GM12878 (cell line): ENCODE data around the gene IL36B. TPM values are rescaled to one million over a fixed set of nuclear protein-coding genes. Genes with fewer than 3 reads are reported as not detected.

Experiments
- ATAC-seq: fragments of 200-7000 bp; cut with Tn5 transposase; 3 replicates; pipeline ENCODE4 v1.9.1; 2020; ENCODE audit warnings: mild to moderate bottlenecking, moderate library complexity
- BruUV-seq: library from RNA; stranded (reverse); fragments of 400-500 nt; replicated peaks from 2 replicates; lab custom pipeline; 2021; lab: Mats Ljungman, UMichigan
- CTCF ChIA-PET: fragments of 300-600 bp; sonication (Branson Sonifier 250); formaldehyde crosslinking; extraction: SDS; loops from one replicate; lab custom pipeline; 2021; ENCODE audit warnings: inconsistent platforms; lab: Yijun Ruan, JAX
- POLR2A ChIA-PET: fragments of 350-600 bp; formaldehyde crosslinking; extraction: SDS; loops from one replicate; lab custom pipeline; 2021; ENCODE audit warnings: inconsistent platforms; lab: Charles Lee
- RAD21 ChIA-PET: fragments of 300-600 bp; sonication (Branson Sonifier 250); formaldehyde crosslinking; loops from one replicate; lab custom pipeline; 2023; ENCODE audit warnings: antibody characterized with exemption; ENCODE audit not compliant: unreplicated experiment; lab: Charles Lee
- SMC1A ChIA-PET: fragments of 300-600 bp; sonication (Branson Sonifier 250); formaldehyde crosslinking; loops from one replicate; lab custom pipeline; 2023; ENCODE audit not compliant: unreplicated experiment, uncharacterized antibody; lab: Charles Lee
- DNase-seq: peaks from one replicate; pipeline ENCODE4 v3.0.0-alpha.2; 2011; ENCODE audit warnings: low read depth, low spot score
- FAIRE-seq: peaks from 3 replicates; lab custom pipeline; 2011; peaks lifted over from hg19 to GRCh38; lab: Jason Lieb, UNC
- H2AFZ ChIP-seq: 2 replicates; pipeline ENCODE4 v1.6.0; 2011; ENCODE audit warnings: low read depth, low read length, control low read depth; ENCODE audit not compliant: control insufficient read depth
- H3K27ac ChIP-seq: 2 replicates; pipeline ENCODE4 v1.5.1; 2011; ENCODE audit warnings: control low read depth; ENCODE audit not compliant: control insufficient read depth, insufficient read depth
- H3K27me3 ChIP-seq, 2 experiments: replicated peaks in 1 of 2; 2 replicates each; pipeline versions ENCODE4 v1.6.0 to v1.6.1; 2011; ENCODE audit warnings: low read length in 1 of 2; ENCODE audit not compliant: control insufficient read depth in 2 of 2, insufficient read depth in 2 of 2
- H3K36me3 ChIP-seq, 2 experiments: 2 replicates each; pipeline ENCODE4 v1.5.1; 2011; ENCODE audit warnings: low read length in 1 of 2; ENCODE audit not compliant: control insufficient read depth in 2 of 2, insufficient read depth in 2 of 2
- H3K4me1 ChIP-seq: 2 replicates; pipeline ENCODE4 v1.6.1; 2011; ENCODE audit warnings: mild to moderate bottlenecking, low read length, moderate library complexity, mixed read lengths; ENCODE audit not compliant: control insufficient read depth, insufficient read depth
- H3K4me2 ChIP-seq: 2 replicates; pipeline ENCODE4 v1.6.0; 2011; ENCODE audit warnings: control low read depth; ENCODE audit not compliant: control insufficient read depth, insufficient read depth
- H3K4me3 ChIP-seq: fragments of 200-600 bp; sonication (generic); 2 replicates; pipeline ENCODE4 v1.5.1; 2016
- H3K79me2 ChIP-seq: 2 replicates; pipeline ENCODE4 v1.6.0; 2011; ENCODE audit warnings: low read length; ENCODE audit not compliant: control insufficient read depth, insufficient read depth
- H3K9ac ChIP-seq: 2 replicates; pipeline ENCODE4 v1.8.0; 2011; ENCODE audit warnings: low read length, control low read depth, mixed read lengths; ENCODE audit not compliant: control insufficient read depth, insufficient read depth
- H3K9me3 ChIP-seq: replicated peaks from 3 replicates; pipeline ENCODE4 v1.5.1; 2011; ENCODE audit warnings: mild to moderate bottlenecking, low read length; ENCODE audit not compliant: control insufficient read depth, insufficient read depth
- H4K20me1 ChIP-seq: 2 replicates; pipeline ENCODE4 v1.6.0; 2011; ENCODE audit not compliant: control insufficient read depth, insufficient read depth
- CEBPZ ChIP-seq: fragments of 150-350 bp; IDR thresholded peaks from 2 replicates; pipeline ENCODE4 v1.6.1; 2016; ENCODE audit warnings: low read depth, low read length
- CHD1 ChIP-seq: IDR thresholded peaks from 2 replicates; pipeline ENCODE4 v1.6.1; 2012; ENCODE audit warnings: low read depth, low read length, improper control_type of control experiment
- ESRRA ChIP-seq: IDR thresholded peaks from 2 replicates; pipeline ENCODE4 v1.6.1; 2012; ENCODE audit warnings: mild to moderate bottlenecking, low read length, improper control_type of control experiment
- IRF4 ChIP-seq: IDR thresholded peaks from 2 replicates; pipeline ENCODE4 v1.6.1; 2011; ENCODE audit warnings: low read depth, low read length
- MTA2 ChIP-seq: fragments of 450-650 bp; IDR thresholded peaks from 2 replicates; pipeline ENCODE4 v1.6.1; 2016; ENCODE audit warnings: low read depth, mild to moderate bottlenecking, moderate library complexity
- MYC ChIP-seq: IDR thresholded peaks from 2 replicates; pipeline ENCODE4 v1.6.1; 2011; ENCODE audit warnings: mild to moderate bottlenecking, low read length, moderate library complexity, inconsistent platforms; ENCODE audit not compliant: insufficient read depth, insufficient replicate concordance, insufficient read length, severe bottlenecking
- NFIC ChIP-seq: IDR thresholded peaks from 2 replicates; pipeline ENCODE4 v1.6.1; 2012; ENCODE audit warnings: low read depth, mild to moderate bottlenecking, inconsistent platforms, low read length, moderate library complexity
- SREBF1 ChIP-seq: IDR thresholded peaks from 2 replicates; pipeline ENCODE4 v1.6.1; 2012; ENCODE audit warnings: mild to moderate bottlenecking, low read length
- SREBF2 ChIP-seq: IDR thresholded peaks from 2 replicates; pipeline ENCODE4 v1.6.1; 2012; ENCODE audit warnings: mild to moderate bottlenecking, low read length
- SRF ChIP-seq, 2 experiments: IDR thresholded peaks; 2 replicates each; pipeline ENCODE4 v1.6.1; 2011; ENCODE audit warnings: low read depth in 2 of 2, low read length in 2 of 2, mild to moderate bottlenecking in 1 of 2, moderate library complexity in 1 of 2
- WGBS: methylation state at CpG from one replicate; pipeline ENCODE4 v1.1.6; 2016; ENCODE audit warnings: low lambda C conversion rate; ENCODE audit not compliant: insufficient replicate concordance, insufficient coverage; ENCODE audit errors: missing lambda C conversion rate; 5-methylcytosine and 5-hydroxymethylcytosine counted together
- in situ Hi-C: fragments of 300-500 bp; cut with MboI; formaldehyde crosslinking; loops from 9 replicates; pipeline ENCODE4 v1.14.3; 2018; ENCODE audit warnings: mixed read lengths
- intact Hi-C: fragments of 100-400 bp; cut with micrococcal nuclease; formaldehyde crosslinking; loops from one replicate; pipeline ENCODE4 v1.14.2; 2022; ENCODE audit not compliant: unreplicated experiment
- polyA plus RNA-seq, 11 experiments: library from polyadenylated mRNA; depleted of rRNA in 4 of 11; unstranded in 6 of 11; stranded (reverse) in 5 of 11; fragments of >200 nt; fragmentation: Nextera tagmentation in 4 of 11; fragmentation: Illumina TruSeq in 1 of 11; extraction: Ambion mirVana in 4 of 11; extraction: Trizol in 1 of 11; gene quantifications; 1 replicate in 1 of 11; 2 replicates in 10 of 11; pipeline versions ENCODE4 v1.2.1 to v1.2.3, GENCODE V29; 2011 to 2016; ENCODE audit warnings: inconsistent platforms in 2 of 11, missing spikeins in 2 of 11, low read depth in 1 of 11
- total RNA-seq, 4 experiments: library from RNA; depleted of rRNA in 3 of 4; stranded (reverse); fragments of >200 nt in 3 of 4; fragmentation: Illumina TruSeq in 1 of 4; extraction: Trizol in 1 of 4; gene quantifications; 2 replicates each; pipeline versions ENCODE4 v1.2.1 to v1.2.3, GENCODE V29; 2013 to 2021

Gene IL36B
- total and polyA plus RNA-seq, 10 of the 15 experiments (the other 5 are each of a cell fraction or from before 2014, with no cell fraction given): not detected

- H3K9ac ChIP-seq: no peak overlapping the region
- H3K9me3 ChIP-seq: no peaks in the 10 kb centered on the region; the same call in 2 of the 3 replicates
- H3K4me3 ChIP-seq: no peak overlapping the region
- WGBS: 50% methylated on average over 2 of the region's 2 CpGs
- DNase-seq (no peak), ATAC-seq (no peak), FAIRE-seq (no peak)
- no peaks in the 10 kb centered on the region for H3K4me1 ChIP-seq
- ChIA-PET RAD21 (no interaction called here), CTCF (no interaction called here), SMC1A (no interaction called here), POLR2A (no interaction called here)
- no peaks in the 10 kb centered on the region for H3K36me3 ChIP-seq
- BruUV-seq: no TSS peak
- H3K4me2 ChIP-seq: no peak overlapping the region
- in situ Hi-C loops (no loop called here), intact Hi-C loops (no loop called here)
- TF ChIP-seq SREBF1: no peak
- TF ChIP-seq SRF (IDR thresholded peaks at IDR 0.05; ENCODE audit: low read depth in 2 of 2, low read length in 2 of 2): no peak
- TF ChIP-seq SREBF2: no peak
- no peak for TF ChIP-seq NFIC
- no peak for TF ChIP-seq IRF4
- TF ChIP-seq MTA2: no peak
- no peak for TF ChIP-seq CHD1
- no peak for TF ChIP-seq CEBPZ
- TF ChIP-seq MYC: no peak
- TF ChIP-seq ESRRA: no peak
- H3K27ac ChIP-seq: no peak overlapping the region
- H3K79me2 ChIP-seq: no peaks in the 10 kb centered on the region
- H4K20me1 ChIP-seq: no peaks in the 10 kb centered on the region
- no peaks in the 10 kb centered on the region for H3K27me3 ChIP-seq
- no peak overlapping the region for H2AFZ ChIP-seq
These were observed 38.6 kb downstream of the IL36B start for GRCh38 chr2:113014067-113014466.
